GM23338 (cell line): ENCODE data around the gene TSC2. TPM values are rescaled to one million over a fixed set of nuclear protein-coding genes. Genes with fewer than 3 reads are reported as not detected.
A peak's percentile ranks its signal among the peaks of the same experiment; 100 is the strongest.

ENCODE experiments used
- ATAC-seq: fragments of 200-7000 bp; cut with Tn5 transposase; 3 replicates; pipeline ENCODE4 v1.9.1; 2020
- DNase-seq: peaks from one replicate; pipeline ENCODE4 v3.0.0-alpha.2; 2015; ENCODE audit warnings: low spot score
- H2AFZ ChIP-seq: fragments of 200-600 bp; sonication (generic); 2 replicates; pipeline ENCODE4 v1.8.0; 2016; ENCODE audit warnings: antibody characterized with exemption, mild to moderate bottlenecking, moderate library complexity
- H3F3A ChIP-seq: fragments of 200-600 bp; sonication (generic); replicated peaks from 2 replicates; pipeline ENCODE4 v1.8.0; 2017; ENCODE audit warnings: antibody characterized with exemption, mixed run types, low read depth
- H3K27ac ChIP-seq: fragments of 200-600 bp; sonication (generic); 2 replicates; pipeline ENCODE4 v1.6.1; 2016; ENCODE audit warnings: low read depth
- H3K27me3 ChIP-seq: fragments of 200-600 bp; sonication (generic); 2 replicates; pipeline ENCODE4 v1.8.0; 2016; ENCODE audit warnings: mild to moderate bottlenecking, mixed run types, moderate library complexity; ENCODE audit not compliant: insufficient read depth
- H3K36me3 ChIP-seq: fragments of 200-600 bp; sonication (generic); 2 replicates; pipeline ENCODE4 v1.8.0; 2016; ENCODE audit warnings: mild to moderate bottlenecking; ENCODE audit not compliant: insufficient read depth
- H3K4me1 ChIP-seq: fragments of 200-600 bp; sonication (generic); 2 replicates; pipeline ENCODE4 v1.8.0; 2016; ENCODE audit warnings: mild to moderate bottlenecking, moderate library complexity; ENCODE audit not compliant: insufficient read depth
- H3K4me2 ChIP-seq: fragments of 200-600 bp; sonication (generic); 2 replicates; pipeline ENCODE4 v1.7.1; 2017; ENCODE audit warnings: mixed run types
- H3K4me3 ChIP-seq: fragments of 200-600 bp; sonication (generic); 2 replicates; pipeline ENCODE4 v1.6.1; 2016; ENCODE audit warnings: mixed run types
- H3K79me2 ChIP-seq: fragments of 200-600 bp; sonication (generic); replicated peaks from 2 replicates; pipeline ENCODE4 v1.8.0; 2017; ENCODE audit warnings: mild to moderate bottlenecking; ENCODE audit not compliant: insufficient read depth
- H3K9me2 ChIP-seq: fragments of 200-600 bp; sonication (generic); 2 replicates; pipeline ENCODE4 v1.8.0; 2017; ENCODE audit not compliant: insufficient read depth
- H4K20me1 ChIP-seq: fragments of 200-600 bp; sonication (generic); replicated peaks from 2 replicates; pipeline ENCODE4 v1.8.0; 2017; ENCODE audit warnings: mild to moderate bottlenecking; ENCODE audit not compliant: insufficient read depth
- H3K27ac Mint-ChIP-seq: 2 replicates; pipeline ENCODE4 v1.8.0; 2020; ENCODE audit warnings: inconsistent platforms, mild to moderate bottlenecking, moderate library complexity, mixed read lengths
- H3K27me3 Mint-ChIP-seq: 3 replicates; pipeline ENCODE4 v1.8.0; 2022; ENCODE audit warnings: low read depth, mild to moderate bottlenecking, moderate library complexity, mixed read lengths, inconsistent platforms; ENCODE audit not compliant: insufficient read depth, poor library complexity
- H3K36me3 Mint-ChIP-seq: 3 replicates; pipeline ENCODE4 v1.8.0; 2021; ENCODE audit warnings: low read depth, mild to moderate bottlenecking, inconsistent platforms, moderate library complexity, mixed read lengths
- H3K4me1 Mint-ChIP-seq: 3 replicates; pipeline ENCODE4 v1.8.0; 2020; ENCODE audit warnings: mild to moderate bottlenecking, inconsistent platforms, mixed read lengths
- H3K4me3 Mint-ChIP-seq: 3 replicates; pipeline ENCODE4 v1.8.0; 2021; ENCODE audit warnings: moderate library complexity, mild to moderate bottlenecking, inconsistent platforms, mixed read lengths
- H3K9me3 Mint-ChIP-seq: 3 replicates; pipeline ENCODE4 v1.8.0; 2020; ENCODE audit warnings: moderate library complexity, mild to moderate bottlenecking, inconsistent platforms, mixed read lengths
- CREB1 ChIP-seq: fragments of 250-450 bp; sonication (Bioruptor Pico); IDR thresholded peaks from 2 replicates; pipeline ENCODE4 v1.5.0; 2020; ENCODE audit warnings: low read depth, mild to moderate bottlenecking, moderate library complexity
- CTCF ChIP-seq, 2 experiments: fragments of 200-600 bp in 1 of 2; sonication (generic) in 1 of 2; conservative IDR thresholded peaks; 2 replicates each; pipeline versions ENCODE4 v1.5.1 to v1.6.1; 2016 to 2017; ENCODE audit warnings: antibody characterized with exemption in 2 of 2, low read depth in 2 of 2, mild to moderate bottlenecking in 2 of 2, moderate library complexity in 1 of 2
- EZH2 ChIP-seq: fragments of 200-600 bp; sonication (generic); IDR thresholded peaks from one replicate; pipeline ENCODE4 v1.8.0; 2017; ENCODE audit warnings: antibody characterized with exemption, mild to moderate bottlenecking, low read depth; ENCODE audit not compliant: unreplicated experiment
- EZH2phosphoT487 ChIP-seq: fragments of 200-600 bp; sonication (generic); IDR thresholded peaks from one replicate; pipeline ENCODE4 v1.8.1; 2018; ENCODE audit warnings: antibody characterized with exemption; ENCODE audit not compliant: unreplicated experiment
- JUNB ChIP-seq: IDR thresholded peaks from one replicate; pipeline ENCODE4 v1.6.1; 2016; ENCODE audit warnings: antibody characterized with exemption; ENCODE audit not compliant: unreplicated experiment
- NANOG ChIP-seq: IDR thresholded peaks from 2 replicates; pipeline ENCODE4 v1.6.1; 2016; ENCODE audit warnings: antibody characterized with exemption, borderline replicate concordance
- POLR2AphosphoS5 ChIP-seq: IDR thresholded peaks from 2 replicates; pipeline ENCODE4 v1.6.1; 2016; ENCODE audit warnings: antibody characterized with exemption, low read depth
- REST ChIP-seq: IDR thresholded peaks from one replicate; pipeline ENCODE4 v1.6.1; 2018; ENCODE audit warnings: antibody characterized with exemption; ENCODE audit not compliant: unreplicated experiment
- STAT1 ChIP-seq: IDR thresholded peaks from one replicate; pipeline ENCODE4 v1.6.1; 2016; ENCODE audit warnings: antibody characterized with exemption; ENCODE audit not compliant: unreplicated experiment
- ZNF114 ChIP-seq: fragments of 250-450 bp; sonication (Bioruptor Pico); IDR thresholded peaks from 2 replicates; pipeline ENCODE4 v1.5.0; 2020; ENCODE audit warnings: mild to moderate bottlenecking, moderate library complexity
- polyA plus RNA-seq: library from polyadenylated mRNA; unstranded; fragments of >200 nt; fragmentation: Nextera tagmentation; extraction: Ambion mirVana; gene quantifications from 2 replicates; pipeline ENCODE4 v1.2.1, GENCODE V29; 2016
- total RNA-seq: library from RNA; depleted of rRNA; stranded (reverse); fragments of >200 nt; shearing (Covaris generic); gene quantifications from 2 replicates; pipeline ENCODE4 v1.2.3, GENCODE V29; 2014

TSC2 gene
- total and polyA plus RNA-seq, 2 experiments from 2014 or later = 40.5 to 93.0 TPM

GRCh38 chr16:2056077-2056476, 8.3 kb downstream of the TSC2 start:
- Histone ChIP-seq H3K36me3 (no peaks in the 10 kb centered on the region; the same call in 1 of the 2 replicates), H3F3A (no peaks in the 10 kb centered on the region), H3K9me2 (no peaks in the 10 kb centered on the region), H3K4me3 (no peak overlapping the region), H2AFZ (no peak overlapping the region), H4K20me1 (no peaks in the 10 kb centered on the region; the same call in 1 of the 2 replicates), H3K4me2 (no peak overlapping the region), H3K27ac (no peak overlapping the region), H3K27me3 (no peaks in the 10 kb centered on the region), H3K79me2 (no peaks in the 10 kb centered on the region), H3K4me1 (no peaks in the 10 kb centered on the region)
- Mint-ChIP-seq H3K4me3 (no peak overlapping the region), H3K4me1 (no peaks in the 10 kb centered on the region), H3K36me3 (peaks cover 19% of the 10 kb centered on the region), H3K27me3 (peaks cover 5% of the 10 kb centered on the region), H3K9me3 (no peaks in the 10 kb centered on the region), H3K27ac (no peak overlapping the region)
- DNase-seq (no peak), ATAC-seq (peak; percentile 50)
- no peak for TF ChIP-seq EZH2
- no peak for TF ChIP-seq JUNB
- TF ChIP-seq CTCF (conservative IDR thresholded peaks at IDR 0.05; ENCODE audit: low read depth in 2 of 2) = peak in 1 of 2 experiments; percentile 36; a peak in 2 of 4 replicates

GRCh38 chr16:2056681-2057407, 9.1 kb downstream of the TSC2 start:
- no peaks in the 10 kb centered on the region for H3F3A ChIP-seq
- H3K79me2 ChIP-seq = no peaks in the 10 kb centered on the region
- no peaks in the 10 kb centered on the region for H3K4me1 Mint-ChIP-seq
- H3K27ac Mint-ChIP-seq = no peak overlapping the region
- no peak overlapping the region for H3K4me3 ChIP-seq
- no peak overlapping the region for H3K4me2 ChIP-seq
- ATAC-seq = peak; percentile 75
- peaks cover 5% of the 10 kb centered on the region for H3K27me3 Mint-ChIP-seq
- H3K27me3 ChIP-seq = no peaks in the 10 kb centered on the region
- H3K36me3 Mint-ChIP-seq = peaks cover 15% of the 10 kb centered on the region; the same call in 2 of the 3 replicates
- H4K20me1 ChIP-seq = no peaks in the 10 kb centered on the region; the same call in 1 of the 2 replicates
- H3K4me1 ChIP-seq = no peaks in the 10 kb centered on the region
- peak; percentile 48 for DNase-seq
- H2AFZ ChIP-seq = no peak overlapping the region
- H3K27ac ChIP-seq = no peak overlapping the region
- no peaks in the 10 kb centered on the region; the same call in 1 of the 2 replicates for H3K36me3 ChIP-seq
- no peaks in the 10 kb centered on the region for H3K9me3 Mint-ChIP-seq
- no peak overlapping the region for H3K4me3 Mint-ChIP-seq
- no peaks in the 10 kb centered on the region for H3K9me2 ChIP-seq
- TF ChIP-seq CTCF (conservative IDR thresholded peaks at IDR 0.05; ENCODE audit: low read depth in 2 of 2) = no peak; a peak in 1 of 4 replicates
- TF ChIP-seq EZH2phosphoT487 = no peak
- TF ChIP-seq ZNF114 (CRISPR knock-in tag) = no peak
- TF ChIP-seq STAT1 = no peak
- TF ChIP-seq EZH2 = no peak
- no peak for TF ChIP-seq POLR2AphosphoS5
- TF ChIP-seq REST = no peak
- no peak for TF ChIP-seq NANOG
- no peak for TF ChIP-seq JUNB
- no peak for TF ChIP-seq CREB1
